PC-3 (cell line): Measurements from ENCODE around the gene CEP131. TPM values are rescaled to one million over a fixed set of nuclear protein-coding genes. Genes with fewer than 3 reads are reported as not detected.
"Not testable (repeated sequence)": the region's sequence is repeated elsewhere in the genome, so short reads cannot be mapped to it uniquely, and the experiment has no call there.

Experiments
- ATAC-seq: fragments of 200-7000 bp; cut with Tn5 transposase; 2 replicates; pipeline ENCODE4 v1.9.1; 2020; ENCODE audit warnings: mild to moderate bottlenecking, moderate library complexity
- BruUV-seq: library from RNA; stranded (reverse); fragments of 400-500 nt; replicated peaks from 2 replicates; lab custom pipeline; 2021; lab: Mats Ljungman, UMichigan
- CTCF ChIA-PET: fragments of 300-600 bp; sonication (Branson Sonifier 250); formaldehyde crosslinking; loops from one replicate; lab custom pipeline; 2022; ENCODE audit warnings: antibody characterized with exemption; lab: Charles Lee
- POLR2A ChIA-PET: fragments of 300-600 bp; sonication (Branson Sonifier 250); formaldehyde crosslinking; loops from one replicate; lab custom pipeline; 2022; ENCODE audit warnings: antibody characterized with exemption; ENCODE audit not compliant: unreplicated experiment; lab: Charles Lee
- DNase-seq: peaks from one replicate; pipeline ENCODE4 v3.0.0-alpha.2; 2015
- H2AFZ ChIP-seq: fragments of 300-600 bp; sonication (generic); 2 replicates; pipeline ENCODE4 v1.6.0; 2016; ENCODE audit warnings: antibody characterized with exemption, low read length
- H3F3A ChIP-seq: fragments of 300-600 bp; sonication (generic); one replicate; pipeline ENCODE4 v1.6.0; 2017; ENCODE audit warnings: antibody characterized with exemption, low read length, control low read depth, mild to moderate bottlenecking; ENCODE audit not compliant: unreplicated experiment
- H3K27ac ChIP-seq: fragments of 300-600 bp; sonication (generic); 2 replicates; pipeline ENCODE4 v1.5.1; 2016; ENCODE audit warnings: mild to moderate bottlenecking, low read length
- H3K27me3 ChIP-seq: fragments of 300-600 bp; sonication (generic); 2 replicates; pipeline ENCODE4 v1.6.1; 2016; ENCODE audit warnings: low read length, mixed read lengths
- H3K36me3 ChIP-seq: fragments of 300-600 bp; sonication (generic); 2 replicates; pipeline ENCODE4 v1.6.1; 2016; ENCODE audit warnings: low read depth, mixed run types, low read length, mixed read lengths
- H3K4me1 ChIP-seq: fragments of 300-600 bp; sonication (generic); 2 replicates; pipeline ENCODE4 v1.5.1; 2016; ENCODE audit warnings: low read length; ENCODE audit not compliant: insufficient read depth
- H3K4me2 ChIP-seq: fragments of 300-600 bp; sonication (generic); 2 replicates; pipeline ENCODE4 v1.6.0; 2016; ENCODE audit warnings: low read length
- H3K4me3 ChIP-seq: fragments of 300-600 bp; sonication (generic); 2 replicates; pipeline ENCODE4 v1.5.1; 2016; ENCODE audit warnings: mild to moderate bottlenecking, low read length, mixed read lengths
- H3K79me2 ChIP-seq: fragments of 300-600 bp; sonication (generic); 2 replicates; pipeline ENCODE4 v1.6.1; 2017; ENCODE audit warnings: low read length, mixed read lengths
- H3K9ac ChIP-seq: fragments of 300-600 bp; sonication (generic); 2 replicates; pipeline ENCODE4 v1.6.0; 2016; ENCODE audit warnings: mild to moderate bottlenecking, low read length
- H3K9me2 ChIP-seq: fragments of 300-600 bp; sonication (generic); replicated peaks from 2 replicates; pipeline ENCODE4 v1.6.1; 2016; ENCODE audit warnings: mixed run types, low read length, mixed read lengths
- H3K9me3 ChIP-seq: fragments of 300-600 bp; sonication (generic); 2 replicates; pipeline ENCODE4 v1.6.1; 2016; ENCODE audit warnings: low read length, mixed read lengths
- H4K20me1 ChIP-seq: fragments of 300-600 bp; sonication (generic); 2 replicates; pipeline ENCODE4 v1.6.1; 2016; ENCODE audit warnings: low read length, mixed read lengths
- EZH2 ChIP-seq: fragments of 300-600 bp; sonication (generic); IDR thresholded peaks from one replicate; pipeline ENCODE4 v1.6.1; 2017; ENCODE audit warnings: antibody characterized with exemption, mild to moderate bottlenecking, low read length; ENCODE audit not compliant: unreplicated experiment
- EZH2phosphoT487 ChIP-seq: fragments of 300-600 bp; sonication (generic); IDR thresholded peaks from 2 replicates; pipeline ENCODE4 v1.6.1; 2018; ENCODE audit warnings: mild to moderate bottlenecking, antibody characterized with exemption, low read length, borderline replicate concordance
- intact Hi-C: fragments of 100-400 bp; cut with micrococcal nuclease; formaldehyde crosslinking; loops from 2 replicates; pipeline ENCODE4 v1.9.0; 2023
- total RNA-seq: library from RNA; depleted of rRNA; stranded (reverse); fragments of >200 nt; gene quantifications from 2 replicates; pipeline ENCODE4 v1.2.3, GENCODE V29; 2014
- TF ChIP-seq, protein P1 (sequence below): fragments of 300-600 bp; sonication (generic); conservative IDR thresholded peaks from 2 replicates; pipeline ENCODE4 v1.5.1; 2017; ENCODE audit warnings: antibody characterized with exemption, low read depth, mild to moderate bottlenecking, low read length

CEP131 gene
- total RNA-seq, 1 experiment from 2014 or later: 32.1 TPM

DNA sequence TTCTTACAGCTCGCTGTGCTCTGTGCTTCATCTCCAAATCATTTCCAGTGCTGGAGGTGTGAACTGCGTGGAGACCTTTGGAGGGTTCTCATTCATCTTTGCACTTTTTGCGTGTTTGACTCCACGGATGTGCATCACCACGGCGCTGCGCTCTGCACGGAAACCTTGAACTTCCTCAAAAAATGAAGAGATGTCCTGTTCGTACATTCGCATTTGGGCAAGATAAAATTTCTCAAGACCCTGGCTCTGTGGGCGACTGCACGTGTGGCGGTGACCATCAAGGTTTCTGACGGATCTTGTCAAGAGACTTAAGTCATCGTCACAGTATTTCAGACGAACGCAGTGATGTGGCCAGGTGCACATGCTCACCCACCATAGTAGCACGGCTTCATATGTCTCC, 67.8 kb downstream of the CEP131 start:
- H3K9me2 ChIP-seq: no peaks in the 10 kb centered on the region
- intact Hi-C loops: no loop called here
- no peak overlapping the region for H3K9ac ChIP-seq
- CTCF ChIA-PET: no interaction called here
- no peaks in the 10 kb centered on the region for H4K20me1 ChIP-seq
- no peaks in the 10 kb centered on the region for H3F3A ChIP-seq
- H3K36me3 ChIP-seq: no peaks in the 10 kb centered on the region
- no peak overlapping the region for H3K4me2 ChIP-seq
- no peaks in the 10 kb centered on the region for H3K79me2 ChIP-seq
- no TSS peak for BruUV-seq
- TF ChIP-seq EZH2 (no peak), EZH2phosphoT487 (no peak)
- TF ChIP-seq, protein P1, sequence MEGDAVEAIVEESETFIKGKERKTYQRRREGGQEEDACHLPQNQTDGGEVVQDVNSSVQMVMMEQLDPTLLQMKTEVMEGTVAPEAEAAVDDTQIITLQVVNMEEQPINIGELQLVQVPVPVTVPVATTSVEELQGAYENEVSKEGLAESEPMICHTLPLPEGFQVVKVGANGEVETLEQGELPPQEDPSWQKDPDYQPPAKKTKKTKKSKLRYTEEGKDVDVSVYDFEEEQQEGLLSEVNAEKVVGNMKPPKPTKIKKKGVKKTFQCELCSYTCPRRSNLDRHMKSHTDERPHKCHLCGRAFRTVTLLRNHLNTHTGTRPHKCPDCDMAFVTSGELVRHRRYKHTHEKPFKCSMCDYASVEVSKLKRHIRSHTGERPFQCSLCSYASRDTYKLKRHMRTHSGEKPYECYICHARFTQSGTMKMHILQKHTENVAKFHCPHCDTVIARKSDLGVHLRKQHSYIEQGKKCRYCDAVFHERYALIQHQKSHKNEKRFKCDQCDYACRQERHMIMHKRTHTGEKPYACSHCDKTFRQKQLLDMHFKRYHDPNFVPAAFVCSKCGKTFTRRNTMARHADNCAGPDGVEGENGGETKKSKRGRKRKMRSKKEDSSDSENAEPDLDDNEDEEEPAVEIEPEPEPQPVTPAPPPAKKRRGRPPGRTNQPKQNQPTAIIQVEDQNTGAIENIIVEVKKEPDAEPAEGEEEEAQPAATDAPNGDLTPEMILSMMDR: no peak
- H3K27me3 ChIP-seq: no peaks in the 10 kb centered on the region
- ATAC-seq (no peak), DNase-seq (no peak)
- no peak overlapping the region for H3K27ac ChIP-seq
- H3K9me3 ChIP-seq: no peaks in the 10 kb centered on the region
- no peak overlapping the region for H2AFZ ChIP-seq
- H3K4me3 ChIP-seq: no peak overlapping the region
- no peaks in the 10 kb centered on the region for H3K4me1 ChIP-seq
- POLR2A ChIA-PET: no interaction called here

DNA sequence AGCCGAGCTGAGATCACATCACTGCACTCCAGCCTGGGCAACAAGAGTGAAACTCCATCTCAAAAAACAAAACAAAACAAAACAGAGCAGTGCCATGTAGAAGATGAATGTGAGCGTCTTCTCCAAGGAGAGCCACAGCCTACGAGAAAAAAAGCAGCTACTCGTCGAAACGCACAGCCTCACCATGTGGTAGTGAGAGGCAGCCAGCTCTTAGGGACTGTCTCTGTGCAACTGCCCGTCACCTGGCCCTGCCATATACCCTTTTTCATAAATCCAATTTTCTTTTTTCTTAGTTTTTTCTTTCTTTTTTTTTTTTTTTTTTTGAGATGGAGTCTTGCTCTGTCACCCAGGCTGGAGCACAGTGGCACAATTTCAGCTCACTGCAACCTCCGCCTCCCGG, 68.7 kb downstream of the CEP131 start:
- H3K27me3 ChIP-seq, intact Hi-C loops, H2AFZ ChIP-seq, H3K36me3 ChIP-seq, H3K4me1 ChIP-seq, H3K4me2 ChIP-seq, H4K20me1 ChIP-seq, H3K79me2 ChIP-seq, CTCF ChIA-PET, H3K9ac ChIP-seq, ATAC-seq, H3K9me2 ChIP-seq, H3F3A ChIP-seq, DNase-seq, H3K9me3 ChIP-seq, H3K4me3 ChIP-seq, H3K27ac ChIP-seq, BruUV-seq, POLR2A ChIA-PET: not testable (repeated sequence)

DNA sequence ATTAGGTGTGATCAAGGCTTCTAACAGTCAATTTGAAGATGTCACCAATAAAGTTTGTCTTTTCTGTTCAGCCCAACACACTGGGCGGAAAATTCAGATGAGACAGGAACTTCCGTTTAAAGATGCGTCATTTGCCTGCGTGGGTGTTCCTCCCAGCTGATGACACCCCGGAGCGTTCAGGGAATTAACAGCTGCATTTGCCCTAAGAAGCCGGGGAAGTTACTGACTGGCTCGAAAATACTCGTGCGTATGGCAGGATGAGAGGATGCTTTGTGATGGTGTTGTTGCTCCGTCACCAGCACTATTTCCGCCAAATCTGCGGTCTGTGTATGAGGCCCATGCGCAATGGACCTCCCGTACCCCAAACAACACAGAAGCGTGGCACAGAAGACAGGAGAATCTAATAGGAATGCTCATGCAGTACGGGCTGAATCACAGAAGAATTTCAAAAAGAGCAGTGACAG, 69.4 kb downstream of the CEP131 start:
- POLR2A ChIA-PET: no interaction called here
- ATAC-seq: no peak
- TF ChIP-seq, protein P1: no peak
- TF ChIP-seq EZH2 (no peak), EZH2phosphoT487 (no peak)
- Histone ChIP-seq H3K27ac (no peak overlapping the region), H3K27me3 (no peaks in the 10 kb centered on the region), H3K9me3 (no peaks in the 10 kb centered on the region), H2AFZ (no peak overlapping the region), H3F3A (no peaks in the 10 kb centered on the region), H3K9me2 (no peaks in the 10 kb centered on the region), H3K4me3 (no peak overlapping the region), H3K9ac (no peak overlapping the region), H3K79me2 (no peaks in the 10 kb centered on the region), H4K20me1 (no peaks in the 10 kb centered on the region), H3K36me3 (no peaks in the 10 kb centered on the region), H3K4me2 (no peak overlapping the region), H3K4me1 (no peaks in the 10 kb centered on the region)
- CTCF ChIA-PET: no interaction called here
- no peak for DNase-seq
- intact Hi-C loops: no loop called here
- BruUV-seq: no TSS peak
